ENCODE data around the gene BAHCC1.

GRCh38 chr17:81457917-81458555 lies 62.8 kb downstream of the BAHCC1 start:
- TF ChIP-seq CTCF (IDR thresholded peaks at IDR 0.05): no peak
- no peak for TF ChIP-seq POLR2A (IDR thresholded peaks at IDR 0.05)

All from prostate gland (tissue), 2 donors.